Heart right ventricle (tissue), 16 donors: Measurements from ENCODE around the gene RPUSD4. TPM values are rescaled to one million over a fixed set of nuclear protein-coding genes. Genes with fewer than 3 reads are reported as not detected.

Experiments used
- ATAC-seq, 8 donors: fragments of 200-7000 bp; cut with Tn5 transposase; one replicate each; pipeline ENCODE4 v1.9.1; 2020; ENCODE audit warnings: mild to moderate bottlenecking in 8 of 8, moderate library complexity in 8 of 8, moderate number of reproducible peaks in 1 of 8
- DNase-seq, 2 donors: peaks; one replicate each; pipeline ENCODE4 v3.0.0-alpha.2; 2020
- H3K27ac ChIP-seq, 10 donors: fragments of 200-600 bp; sonication (generic) in 2 of 10; one replicate each; pipeline versions ENCODE4 v1.5.0 to v1.8.0; 2020 to 2022; ENCODE audit warnings: mild to moderate bottlenecking in 3 of 10
- H3K27me3 ChIP-seq, 7 donors: fragments of 200-600 bp; one replicate each; pipeline ENCODE4 v1.8.0; 2021 to 2022; ENCODE audit warnings: mild to moderate bottlenecking in 2 of 7
- H3K36me3 ChIP-seq, 9 donors: fragments of 200-600 bp; sonication (generic) in 1 of 9; one replicate each; pipeline versions ENCODE4 v1.5.0 to v1.8.0; 2020 to 2022; ENCODE audit warnings: mild to moderate bottlenecking in 2 of 9
- H3K4me1 ChIP-seq, 9 donors: fragments of 200-600 bp; sonication (generic) in 1 of 9; one replicate each; pipeline versions ENCODE4 v1.5.0 to v1.8.0; 2020 to 2022; ENCODE audit warnings: mild to moderate bottlenecking in 4 of 9
- H3K4me3 ChIP-seq, 10 donors: fragments of 200-600 bp; sonication (generic) in 2 of 10; one replicate each; pipeline versions ENCODE4 v1.5.0 to v1.8.0; 2020 to 2022; ENCODE audit warnings: mild to moderate bottlenecking in 7 of 10, moderate library complexity in 2 of 10
- H3K9me3 ChIP-seq, 11 donors: fragments of 200-600 bp in 10 of 11; sonication (generic) in 2 of 11; one replicate each; pipeline versions ENCODE4 v1.5.0 to v1.8.0; 2013 to 2022; ENCODE audit warnings: mild to moderate bottlenecking in 2 of 11, control low read depth in 1 of 11, moderate library complexity in 1 of 11
- CTCF ChIP-seq, 9 donors: fragments of 200-600 bp; sonication (generic) in 2 of 9; IDR thresholded peaks; one replicate each; pipeline versions ENCODE4 v1.5.0 to v1.8.0; 2021 to 2022; ENCODE audit warnings: antibody characterized with exemption in 9 of 9, mild to moderate bottlenecking in 5 of 9, moderate library complexity in 1 of 9
- WGBS, 2 donors: extraction: QIAGEN DNeasy Blood & Tissue Kit; methylation state at CpG; one replicate each; pipeline ENCODE4 v1.1.7; 2013; ENCODE audit warnings: inconsistent platforms in 1 of 2; 5-methylcytosine and 5-hydroxymethylcytosine counted together
- intact Hi-C, 10 donors: fragments of 100-400 bp; cut with DNase I; formaldehyde crosslinking; loops; one replicate each; pipeline versions ENCODE4 v1.11.1 to v1.14.2; 2022
- polyA plus RNA-seq, 2 donors: library from polyadenylated mRNA; stranded (reverse); fragments of 200-250 nt; gene quantifications; one replicate each; pipeline ENCODE4 v1.2.3, GENCODE V29; 2013
- total RNA-seq, 10 donors: library from RNA; stranded (reverse); fragmentation: NEBNext Ultra II Directional in 3 of 10; extraction: Animal tissue kit (Norgen Biotek cat#: 25700) in 3 of 10; gene quantifications; one replicate each; pipeline versions ENCODE4 v1.2.1 to v1.2.4, GENCODE V29; 2021 to 2023
- donor health status: Arrhythmogenic right ventricular cardiomyopathy.
- donor health status: ischemic (EF 13 %, LVEDD 7.1; RV severe dilation, severe dysfunction).
- donor health status: healthy with polysubstance abuse.
- donor health status: DM: no; HTN: yes; CAD: no.
- donor health status: DM: no; HTN: no; CAD: no.
- donor health status: ischemic (EF 25% LVEDD 6.9; RV normal size, moderate dysfunction).
- donor health status: ischemic (EF 25% LVEDD 5.7; RV mildly dilated, moderate dysfunction).
- donor health status: healthy.
- donor health status: DM: yes; HTN: yes; CAD: no.
- donor health status: Ischemic cardiomyopathy.
- donor health status: ischemic (EF 35%, LVEDD 5.7; RV mildly dilated, moderate dysfunction).
- donor health status: nonischemic (EF 11% LVEDD 7.7; RV severe dilation, severe dysfunction).
- donor health status: DM: yes; HTN: yes; CAD: no.
- donor health status: PGD.
- donor health status: ischemic (EF 29% LVEDD 5.4; RV normal size, mild dysfunction).
- donor health status: nonischemic (EF 23%, LVEDD 6.1; RV moderate dilation, normal function).

The RPUSD4 gene
- total and polyA plus RNA-seq, 12 donors = 12.8 to 70.0 (median 36.8) TPM

GRCh38 chr11:126162306-126163030 is 49.0 kb downstream of the RPUSD4 start:
- no peak for TF ChIP-seq CTCF (IDR thresholded peaks at IDR 0.05)
- Histone ChIP-seq H3K36me3 (no peaks in the 10 kb centered on the region), H3K4me1 (no peaks in the 10 kb centered on the region), H3K9me3 (no peaks in the 10 kb centered on the region), H3K4me3 (no peak overlapping the region), H3K27me3 (peaks cover 0 to 7% (median 0%) of the 10 kb centered on the region in 7 donors), H3K27ac (no peak overlapping the region)
- intact Hi-C loops = no loop called here
- DNase-seq (no peak), ATAC-seq (no peak)
- 93 to 95% methylated on average over 14 of the region's 14 CpGs for WGBS, 2 donors

- no peak for TF ChIP-seq CTCF (IDR thresholded peaks at IDR 0.05)
- DNase-seq (no peak), ATAC-seq (no peak)
- H3K27me3 ChIP-seq = peaks cover 0 to 7% (median 0%) of the 10 kb centered on the region in 7 donors
- H3K36me3 ChIP-seq = no peaks in the 10 kb centered on the region
- H3K4me3 ChIP-seq = no peak overlapping the region
- H3K27ac ChIP-seq = no peak overlapping the region
- no peaks in the 10 kb centered on the region for H3K4me1 ChIP-seq
- no peaks in the 10 kb centered on the region for H3K9me3 ChIP-seq
- 95 to 96% methylated on average over 7 of the region's 7 CpGs for WGBS, 2 donors
- intact Hi-C loops = no loop called here
Observed at GRCh38 chr11:126161023-126161391, 50.4 kb downstream of the RPUSD4 start.

- ATAC-seq = no peak
- Histone ChIP-seq H3K9me3 (no peaks in the 10 kb centered on the region), H3K36me3 (no peaks in the 10 kb centered on the region), H3K27me3 (peaks cover 0 to 7% (median 0%) of the 10 kb centered on the region in 7 donors), H3K4me1 (no peaks in the 10 kb centered on the region), H3K4me3 (no peak overlapping the region), H3K27ac (no peak overlapping the region)
- intact Hi-C loops = no loop called here
- DNase-seq = no peak
- no peak for TF ChIP-seq CTCF (IDR thresholded peaks at IDR 0.05)
- 85 to 89% methylated on average over 18 of the region's 18 CpGs for WGBS, 2 donors
Observed at GRCh38 chr11:126160345-126161022, 51.0 kb downstream of the RPUSD4 start.

GRCh38 chr11:126159719-126160344 is 51.6 kb downstream of the RPUSD4 start:
- Histone ChIP-seq H3K36me3 (no peaks in the 10 kb centered on the region), H3K9me3 (no peaks in the 10 kb centered on the region), H3K4me1 (no peaks in the 10 kb centered on the region), H3K27me3 (peaks cover 0 to 7% (median 0%) of the 10 kb centered on the region in 7 donors), H3K4me3 (no peak overlapping the region), H3K27ac (no peak overlapping the region)
- intact Hi-C loops = no loop called here
- no peak for DNase-seq
- TF ChIP-seq CTCF (IDR thresholded peaks at IDR 0.05) = no peak
- no peak for ATAC-seq
- 88% methylated on average over 19 of the region's 19 CpGs for WGBS, 2 donors
